Type B pancreatic cell (in vitro differentiated cells): ENCODE data around the gene FBLN7. TPM values are rescaled to one million over a fixed set of nuclear protein-coding genes. Genes with fewer than 3 reads are reported as not detected.
A peak's percentile ranks its signal among the peaks of the same experiment; 100 is the strongest.

Experiments used
- DNase-seq: peaks from one replicate; pipeline ENCODE4 v3.0.0; 2021; ENCODE audit warnings: mixed read lengths; ENCODE audit not compliant: unreplicated experiment; ENCODE audit errors: extremely low spot score
- H3K27ac Mint-ChIP-seq: 2 replicates; pipeline ENCODE4 v1.8.0; 2021; ENCODE audit warnings: mild to moderate bottlenecking, mixed read lengths
- H3K27me3 Mint-ChIP-seq: 2 replicates; pipeline ENCODE4 v1.8.0; 2021; ENCODE audit warnings: mixed read lengths
- H3K36me3 Mint-ChIP-seq: 2 replicates; pipeline ENCODE4 v1.8.0; 2021; ENCODE audit warnings: mixed read lengths
- H3K4me1 Mint-ChIP-seq: one replicate; pipeline ENCODE4 v1.8.0; 2021; ENCODE audit warnings: mixed read lengths; ENCODE audit not compliant: unreplicated experiment
- H3K4me3 Mint-ChIP-seq: 2 replicates; pipeline ENCODE4 v1.8.0; 2021; ENCODE audit warnings: mild to moderate bottlenecking, mixed read lengths
- H3K9me3 Mint-ChIP-seq: 2 replicates; pipeline ENCODE4 v1.8.0; 2021; ENCODE audit warnings: mixed read lengths
- CTCF ChIP-seq: fragments of 200-600 bp; sonication (generic); conservative IDR thresholded peaks from 2 replicates; pipeline ENCODE4 v1.5.0; 2021; ENCODE audit warnings: antibody characterized with exemption, mild to moderate bottlenecking
- long read RNA-seq: library from polyadenylated mRNA; unstranded; transcript quantifications from one replicate; pipeline ENCODE4 v2.0.0, GENCODE V29; 2020
- total RNA-seq: library from RNA; stranded (reverse); gene quantifications from 2 replicates; pipeline ENCODE4 v1.2.1, GENCODE V29; 2021; ENCODE audit warnings: low replicate concordance

The FBLN7 gene, protein sequence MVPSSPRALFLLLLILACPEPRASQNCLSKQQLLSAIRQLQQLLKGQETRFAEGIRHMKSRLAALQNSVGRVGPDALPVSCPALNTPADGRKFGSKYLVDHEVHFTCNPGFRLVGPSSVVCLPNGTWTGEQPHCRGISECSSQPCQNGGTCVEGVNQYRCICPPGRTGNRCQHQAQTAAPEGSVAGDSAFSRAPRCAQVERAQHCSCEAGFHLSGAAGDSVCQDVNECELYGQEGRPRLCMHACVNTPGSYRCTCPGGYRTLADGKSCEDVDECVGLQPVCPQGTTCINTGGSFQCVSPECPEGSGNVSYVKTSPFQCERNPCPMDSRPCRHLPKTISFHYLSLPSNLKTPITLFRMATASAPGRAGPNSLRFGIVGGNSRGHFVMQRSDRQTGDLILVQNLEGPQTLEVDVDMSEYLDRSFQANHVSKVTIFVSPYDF
- 4.2 and 9.5 TPM in 2 replicates for total RNA-seq
- long read RNA-seq, partial matches to known transcripts, result 0 of 2 reads
- long read RNA-seq, other reads (novel, unspliced or antisense), result 2 of 2 reads

GRCh38 chr2:112138159-112139032 is at the start of gene FBLN7:
Gene FBLN7, plus strand, starts transcription at chr2:112138385. Its CDS starts 271 bp downstream, at chr2:112138656.
- no peak for DNase-seq
- Mint-ChIP-seq H3K4me3 (peak within 1 kb of the TSS; percentile 86), H3K4me1 (peaks cover 3% of the 10 kb centered on the region), H3K27me3 (peaks cover 36% of the 10 kb centered on the region), H3K36me3 (peaks cover 5% of the 10 kb centered on the region), H3K9me3 (no peaks in the 10 kb centered on the region), H3K27ac (peak within 1 kb of the TSS; percentile 48)
- no peak for TF ChIP-seq CTCF

- no peak for DNase-seq
- Mint-ChIP-seq H3K27ac (no peak overlapping the region), H3K36me3 (peaks cover 52% of the 10 kb centered on the region)
These were observed 48.8 kb upstream of the FBLN7 start for GRCh38 chr2:112089375-112089774.

DNA sequence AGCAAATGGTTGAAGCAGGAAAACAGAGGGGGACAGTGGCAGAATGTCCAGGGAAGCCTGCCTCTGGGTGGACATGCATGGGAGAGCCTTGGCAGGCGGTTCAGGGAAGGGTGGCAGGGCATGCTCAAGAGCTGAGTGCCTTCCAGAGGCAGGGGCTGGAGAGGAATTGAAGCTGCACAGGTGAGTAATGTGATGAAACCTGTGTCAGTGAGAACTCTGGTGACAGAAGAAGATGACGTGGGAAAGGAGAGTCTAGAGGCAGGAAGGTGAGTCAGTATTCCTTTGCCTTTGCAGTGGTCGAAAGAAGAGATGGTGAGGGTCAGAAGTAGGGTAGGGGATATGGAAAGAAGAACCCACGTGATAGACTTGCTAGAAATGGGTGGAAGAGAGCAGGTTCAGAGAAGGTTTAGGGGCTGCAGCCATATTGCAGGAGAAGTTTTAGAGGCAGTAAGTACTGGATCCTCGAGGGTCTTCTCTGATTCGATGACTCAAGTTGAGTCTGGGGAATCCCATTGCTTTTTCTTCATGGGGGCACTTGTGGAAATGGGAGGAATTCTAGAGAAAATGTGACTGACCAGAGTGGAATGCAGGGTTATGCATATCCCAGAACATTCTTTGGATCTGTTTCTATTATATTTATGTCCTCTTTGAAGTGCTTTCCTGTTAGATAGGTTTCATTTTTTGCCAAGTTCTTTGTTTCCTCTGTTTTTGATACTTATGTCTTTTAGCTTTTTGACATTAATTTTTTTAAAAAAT is 45.7 kb upstream of the FBLN7 start:
- H3K36me3 Mint-ChIP-seq, result peaks cover 36% of the 10 kb centered on the region

More at GRCh38 chr2:112089375-112089774, 48.8 kb upstream of the FBLN7 start:
- Mint-ChIP-seq H3K4me3 (no peak overlapping the region), H3K27me3 (no peaks in the 10 kb centered on the region), H3K4me1 (peaks cover 5% of the 10 kb centered on the region), H3K9me3 (no peaks in the 10 kb centered on the region)
- no peak for TF ChIP-seq CTCF

GRCh38 chr2:112093216-112093615 is 45.0 kb upstream of the FBLN7 start:
- TF ChIP-seq CTCF, result no peak
- H3K27me3 Mint-ChIP-seq, result no peaks in the 10 kb centered on the region
- DNase-seq, result no peak
- H3K4me3 Mint-ChIP-seq, result no peak overlapping the region
- no peaks in the 10 kb centered on the region for H3K4me1 Mint-ChIP-seq
- no peaks in the 10 kb centered on the region for H3K9me3 Mint-ChIP-seq
- no peak overlapping the region for H3K27ac Mint-ChIP-seq
- H3K36me3 Mint-ChIP-seq, result peaks cover 39% of the 10 kb centered on the region

More for the DNA sequence above, 45.7 kb upstream of the FBLN7 start:
- no peaks in the 10 kb centered on the region for H3K27me3 Mint-ChIP-seq
- H3K4me1 Mint-ChIP-seq, result no peaks in the 10 kb centered on the region
- TF ChIP-seq CTCF, result no peak
- H3K27ac Mint-ChIP-seq, result no peak overlapping the region
- H3K4me3 Mint-ChIP-seq, result no peak overlapping the region
- no peaks in the 10 kb centered on the region for H3K9me3 Mint-ChIP-seq
- DNase-seq, result no peak

GRCh38 chr2:112095681-112096080 is 42.5 kb upstream of the FBLN7 start:
- H3K4me3 Mint-ChIP-seq, result no peak overlapping the region
- DNase-seq, result no peak
- peaks cover 31% of the 10 kb centered on the region for H3K36me3 Mint-ChIP-seq
- TF ChIP-seq CTCF, result no peak
- H3K27me3 Mint-ChIP-seq, result no peaks in the 10 kb centered on the region
- no peak overlapping the region for H3K27ac Mint-ChIP-seq
- H3K4me1 Mint-ChIP-seq, result no peaks in the 10 kb centered on the region
- no peaks in the 10 kb centered on the region for H3K9me3 Mint-ChIP-seq
